Stimulated activated CD8-positive, alpha-beta memory T cell treated with anti-CD3 and anti-CD28 coated beads, Interleukin-12 subunit alpha, Interleukin-12 subunit beta, amount 100 ng/mL, for 1 hour (primary cell): ENCODE data around the gene SPINT2.

ENCODE experiments used
- DNase-seq: peaks from one replicate; pipeline ENCODE4 v3.0.0-alpha.2; 2020; ENCODE audit warnings: low read depth

SPINT2 gene

GRCh38 chr19:38294090-38294489, 29.7 kb downstream of the SPINT2 start:
- no peak for DNase-seq

GRCh38 chr19:38298821-38299680, 34.7 kb downstream of the SPINT2 start:
- DNase-seq = no peak

GRCh38 chr19:38303517-38304351, 39.4 kb downstream of the SPINT2 start, which contains the start of gene C19orf33:
Gene C19orf33, plus strand, starts transcription at chr19:38304251. Its CDS starts 11 bp downstream, at chr19:38304262.
- DNase-seq = no peak

- no peak for DNase-seq
Measured at GRCh38 chr19:38304352-38304865, 40.0 kb downstream of the SPINT2 start.

- no peak for DNase-seq
Measured at GRCh38 chr19:38304866-38305429, 40.6 kb downstream of the SPINT2 start.

GRCh38 chr19:38306236-38306635, 41.9 kb downstream of the SPINT2 start:
- DNase-seq = no peak

- DNase-seq = no peak
Measured at GRCh38 chr19:38307076-38307475, 42.7 kb downstream of the SPINT2 start.

GRCh38 chr19:38307597-38307996, 43.2 kb downstream of the SPINT2 start:
- no peak for DNase-seq

GRCh38 chr19:38308006-38308766, 43.8 kb downstream of the SPINT2 start:
- DNase-seq = no peak

GRCh38 chr19:38308926-38309614, 44.7 kb downstream of the SPINT2 start:
- DNase-seq = no peak

- DNase-seq = no peak
Measured at GRCh38 chr19:38309615-38310278, 45.4 kb downstream of the SPINT2 start.

GRCh38 chr19:38310279-38310670, 45.9 kb downstream of the SPINT2 start:
- no peak for DNase-seq

GRCh38 chr19:38310986-38311385, 46.6 kb downstream of the SPINT2 start:
- DNase-seq = no peak

GRCh38 chr19:38315657-38316476, 51.5 kb downstream of the SPINT2 start, which contains the start of gene YIF1B:
Gene YIF1B, minus strand, starts transcription at chr19:38315947. Its CDS starts 30 bp downstream, at chr19:38315917.
- peak; percentile 88 for DNase-seq

- DNase-seq = no peak
Measured at GRCh38 chr19:38316477-38317067, 52.2 kb downstream of the SPINT2 start.

GRCh38 chr19:38317104-38317612, 52.8 kb downstream of the SPINT2 start:
- DNase-seq = no peak

- no peak for DNase-seq
Measured at GRCh38 chr19:38318660-38319059, 54.3 kb downstream of the SPINT2 start.

- DNase-seq = peak; percentile 11
Measured at GRCh38 chr19:38319421-38320258, 55.3 kb downstream of the SPINT2 start, which contains the start of gene KCNK6. Gene KCNK6, plus strand, starts transcription at chr19:38319845. Its CDS starts 106 bp downstream, at chr19:38319951.
